ENCODE data around the gene SLC22A12.

Gene SLC22A12

DNA sequence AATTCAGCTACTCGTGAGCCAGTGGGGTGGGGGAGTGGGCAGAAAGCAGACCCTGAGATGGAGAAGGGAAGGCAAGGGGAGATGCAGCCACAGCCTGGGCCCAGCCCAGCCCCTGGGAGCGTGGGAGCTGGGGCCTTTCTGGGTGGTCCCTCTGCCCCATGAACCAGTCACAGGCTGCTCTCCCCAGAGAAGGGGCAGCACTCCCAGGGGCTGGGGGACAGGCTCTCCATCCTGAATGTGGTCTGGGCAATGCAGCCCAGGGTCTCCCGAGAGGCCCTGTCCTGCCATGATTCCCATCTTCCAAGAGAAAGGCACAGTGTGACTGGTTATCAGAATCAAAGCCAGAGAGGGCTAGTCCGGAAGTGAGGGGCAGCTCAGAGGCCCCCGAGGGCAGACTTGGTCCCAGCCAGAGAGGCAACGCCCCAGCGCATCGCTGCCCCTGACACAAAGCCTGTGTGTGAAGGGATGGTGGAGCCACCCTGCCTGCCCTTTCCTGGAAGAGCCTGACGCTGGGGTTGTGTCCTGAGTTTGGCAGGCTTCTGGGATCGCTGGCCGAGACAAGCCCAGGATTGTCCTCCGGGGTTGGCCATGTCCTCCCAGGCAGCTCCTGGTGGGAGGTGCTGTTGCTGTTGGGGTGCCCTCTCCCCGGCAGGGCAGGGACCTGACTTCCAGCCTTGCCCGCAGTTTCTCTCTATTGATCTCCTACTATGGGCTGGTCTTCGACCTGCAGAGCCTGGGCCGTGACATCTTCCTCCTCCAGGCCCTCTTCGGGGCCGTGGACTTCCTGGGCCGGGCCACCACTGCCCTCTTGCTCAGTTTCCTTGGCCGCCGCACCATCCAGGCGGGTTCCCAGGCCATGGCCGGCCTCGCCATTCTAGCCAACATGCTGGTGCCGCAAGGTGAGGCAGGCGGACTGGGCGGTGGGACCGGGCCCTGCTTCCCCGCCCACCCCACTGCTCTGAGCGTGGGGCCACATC, 23.8 kb upstream of the SLC22A12 start:
- no peak for TF ChIP-seq CTCF (IDR thresholded peaks at IDR 0.05; ENCODE audit: control extremely low read depth, extremely low read depth, low read depth, missing control alignments)
- ChIA-PET POLR2A (no interaction called here), CTCF (interaction anchor here (1.9 kb wide), 1 partner anchor 85 kb away, joined by 6 read pairs; no protein-coding TSS in a partner anchor)
- DNase-seq (ENCODE audit: extremely low spot score), result no peak

- POLR2A ChIA-PET, result no interaction called here
- no peak for DNase-seq (ENCODE audit: extremely low spot score)
- CTCF ChIA-PET, result interaction anchor here (1.9 kb wide), 1 partner anchor 84 kb away, joined by 6 read pairs; no protein-coding TSS in a partner anchor
- TF ChIP-seq CTCF (IDR thresholded peaks at IDR 0.05; ENCODE audit: control extremely low read depth, extremely low read depth, low read depth, missing control alignments), result no peak
Observed at GRCh38 chr11:64568041-64568571, 22.9 kb upstream of the SLC22A12 start.

- no peak for DNase-seq (ENCODE audit: extremely low spot score)
- no peak for TF ChIP-seq CTCF (IDR thresholded peaks at IDR 0.05; ENCODE audit: control extremely low read depth, extremely low read depth, low read depth, missing control alignments)
- CTCF ChIA-PET, result interaction anchor here (1.9 kb wide), 1 partner anchor 83 kb away, joined by 6 read pairs; no protein-coding TSS in a partner anchor
- POLR2A ChIA-PET, result no interaction called here
Observed at GRCh38 chr11:64568584-64569140, 22.4 kb upstream of the SLC22A12 start.

GRCh38 chr11:64569300-64569970, 21.6 kb upstream of the SLC22A12 start:
- CTCF ChIA-PET, result no interaction called here
- POLR2A ChIA-PET, result no interaction called here

GRCh38 chr11:64570341-64570740, 20.7 kb upstream of the SLC22A12 start:
- TF ChIP-seq CTCF (IDR thresholded peaks at IDR 0.05; ENCODE audit: control extremely low read depth, extremely low read depth, low read depth, missing control alignments), result no peak
- no peak for DNase-seq (ENCODE audit: extremely low spot score)
- ChIA-PET CTCF (no interaction called here), POLR2A (no interaction called here)

More at GRCh38 chr11:64569300-64569970, 21.6 kb upstream of the SLC22A12 start:
- no peak for DNase-seq (ENCODE audit: extremely low spot score)
- TF ChIP-seq CTCF (IDR thresholded peaks at IDR 0.05; ENCODE audit: control extremely low read depth, extremely low read depth, low read depth, missing control alignments), result no peak

DNA sequence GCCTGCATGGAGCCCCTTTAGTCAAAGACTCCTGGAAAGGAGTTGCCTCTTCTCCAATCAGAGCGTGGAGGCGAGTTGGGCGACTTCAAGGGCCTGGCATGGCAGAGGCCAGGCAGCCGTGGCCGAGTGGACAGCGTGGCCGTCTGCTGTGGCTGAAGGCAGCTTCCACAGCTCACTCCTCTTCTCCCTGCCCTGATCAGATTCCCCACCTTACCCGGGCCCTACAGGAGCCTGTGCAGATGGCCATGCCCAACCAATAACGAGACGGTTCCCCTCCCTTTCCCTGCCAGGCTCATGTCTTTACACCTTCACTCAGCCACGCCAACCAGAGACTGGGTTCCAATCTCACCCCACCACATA, 20.0 kb upstream of the SLC22A12 start:
- POLR2A ChIA-PET, result no interaction called here
- CTCF ChIA-PET, result no interaction called here
- no peak for DNase-seq (ENCODE audit: extremely low spot score)
- TF ChIP-seq CTCF (IDR thresholded peaks at IDR 0.05; ENCODE audit: control extremely low read depth, extremely low read depth, low read depth, missing control alignments), result no peak
